ENCODE results near the gene FABP6. TPM values are rescaled to one million over a fixed set of nuclear protein-coding genes. Genes with fewer than 3 reads are reported as not detected.

The FABP6 gene, protein sequence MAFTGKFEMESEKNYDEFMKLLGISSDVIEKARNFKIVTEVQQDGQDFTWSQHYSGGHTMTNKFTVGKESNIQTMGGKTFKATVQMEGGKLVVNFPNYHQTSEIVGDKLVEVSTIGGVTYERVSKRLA
- 0.60 to 1.3 TPM (median 0.75 TPM) in 5 replicates for total RNA-seq (2022; extraction: Qiagen RNA extraction)

GRCh38 chr5:160229190-160229742 is at the start of gene FABP6:
Gene FABP6 (plus strand): TSS chr5:160229506. CDS start chr5:160229558, 52 bp downstream.

Other genes starting within 250 kb of the FABP6 start
- 67.2 to 71.3 TPM (median 68.8 TPM) in 5 replicates for gene TTC1, start 220.4 kb upstream of the FABP6 start, total RNA-seq (2022; extraction: Qiagen RNA extraction)
- 8.3 to 10.7 TPM (median 8.9 TPM) in 5 replicates for gene PWWP2A, start 110.1 kb upstream of the FABP6 start, total RNA-seq (2022; extraction: Qiagen RNA extraction)
- 10.0 to 12.3 TPM (median 11.8 TPM) in 5 replicates for gene CCNJL, start 83.1 kb downstream of the FABP6 start, total RNA-seq (2022; extraction: Qiagen RNA extraction)
- 0.08 to 0.17 TPM (median 0.13 TPM) in 4 of 5 replicates, not detected in the other for gene C1QTNF2, start 141.1 kb downstream of the FABP6 start, total RNA-seq (2022; extraction: Qiagen RNA extraction)
- gene FAM200C, start 170.5 kb downstream of the FABP6 start, total RNA-seq (2022; extraction: Qiagen RNA extraction): 1.3 to 2.2 TPM (median 1.6 TPM) in 5 replicates
- 43.5 to 48.3 TPM (median 46.0 TPM) in 5 replicates for gene SLU7, start 189.6 kb downstream of the FABP6 start, total RNA-seq (2022; extraction: Qiagen RNA extraction)
- gene PTTG1, start 192.3 kb downstream of the FABP6 start, total RNA-seq (2022; extraction: Qiagen RNA extraction): 189 to 307 TPM (median 204 TPM) in 5 replicates